ENCODE data around the gene DLGAP1. TPM values are rescaled to one million over a fixed set of nuclear protein-coding genes. Genes with fewer than 3 reads are reported as not detected.
A peak's percentile ranks its signal among the peaks of the same experiment; 100 is the strongest.

The DLGAP1 gene
- total RNA-seq, 4 donors from 2014 or later = 0.13 to 6.2 (median 0.53) TPM

- intact Hi-C loops (cut with DNase I; ENCODE audit: low total_unique reads) = no loop called here
- Histone ChIP-seq H3K4me1 (no peaks in the 10 kb centered on the region), H3K4me3 (no peak overlapping the region), H3K27ac (no peak overlapping the region), H3K9me3 (no peaks in the 10 kb centered on the region), H3K27me3 (no peaks in the 10 kb centered on the region), H3K36me3 (no peaks in the 10 kb centered on the region)
- DNase-seq = no peak
- no peak for ATAC-seq
- in situ Hi-C loops (cut with MboI; ENCODE audit: low sequenced_read_pairs in 4 of 4) = no loop called here
- TF ChIP-seq CTCF (IDR thresholded peaks at IDR 0.05 in 4 of 5, conservative IDR thresholded peaks at IDR 0.05 in 1 of 5) = no peak
- no peak for TF ChIP-seq POLR2A (IDR thresholded peaks at IDR 0.05)
Observed at GRCh38 chr18:3712491-3712890, 742.6 kb downstream of the DLGAP1 start.

GRCh38 chr18:3710712-3711301 lies 744.3 kb downstream of the DLGAP1 start:
- DNase-seq (peak in 1 of 2 donors; percentile 27), ATAC-seq (no peak)
- in situ Hi-C loops (cut with MboI; ENCODE audit: low sequenced_read_pairs in 4 of 4) (no loop called here), intact Hi-C loops (cut with DNase I; ENCODE audit: low total_unique reads) (no loop called here)
- H3K36me3 ChIP-seq = no peaks in the 10 kb centered on the region
- TF ChIP-seq POLR2A (IDR thresholded peaks at IDR 0.05) (no peak), CTCF (IDR thresholded peaks at IDR 0.05 in 4 of 5, conservative IDR thresholded peaks at IDR 0.05 in 1 of 5) (no peak)
- H3K9me3 ChIP-seq = no peaks in the 10 kb centered on the region
- H3K4me3 ChIP-seq = no peak overlapping the region
- H3K27me3 ChIP-seq = no peaks in the 10 kb centered on the region
- H3K4me1 ChIP-seq = no peaks in the 10 kb centered on the region
- H3K27ac ChIP-seq = no peak overlapping the region

- DNase-seq (no peak), ATAC-seq (no peak)
- Histone ChIP-seq H3K4me1 (no peaks in the 10 kb centered on the region), H3K4me3 (no peak overlapping the region), H3K36me3 (no peaks in the 10 kb centered on the region), H3K27me3 (no peaks in the 10 kb centered on the region), H3K9me3 (no peaks in the 10 kb centered on the region), H3K27ac (no peak overlapping the region)
- in situ Hi-C loops (cut with MboI; ENCODE audit: low sequenced_read_pairs in 4 of 4) = no loop called here
- TF ChIP-seq POLR2A (IDR thresholded peaks at IDR 0.05) = no peak
- no peak for TF ChIP-seq CTCF (IDR thresholded peaks at IDR 0.05 in 4 of 5, conservative IDR thresholded peaks at IDR 0.05 in 1 of 5)
- intact Hi-C loops (cut with DNase I; ENCODE audit: low total_unique reads) = no loop called here
Observed at GRCh38 chr18:3709205-3709604, 745.9 kb downstream of the DLGAP1 start.

GRCh38 chr18:3706279-3707097 lies 748.6 kb downstream of the DLGAP1 start:
- H3K36me3 ChIP-seq = no peaks in the 10 kb centered on the region
- ATAC-seq = no peak
- H3K27me3 ChIP-seq = no peaks in the 10 kb centered on the region
- H3K4me3 ChIP-seq = no peak overlapping the region
- TF ChIP-seq CTCF (IDR thresholded peaks at IDR 0.05 in 4 of 5, conservative IDR thresholded peaks at IDR 0.05 in 1 of 5) (no peak), POLR2A (IDR thresholded peaks at IDR 0.05) (no peak)
- no peaks in the 10 kb centered on the region for H3K4me1 ChIP-seq
- in situ Hi-C loops (cut with MboI; ENCODE audit: low sequenced_read_pairs in 4 of 4) = no loop called here
- DNase-seq = no peak
- no peak overlapping the region for H3K27ac ChIP-seq
- intact Hi-C loops (cut with DNase I; ENCODE audit: low total_unique reads) = no loop called here
- H3K9me3 ChIP-seq = no peaks in the 10 kb centered on the region
